ENCODE data around the gene PALD1.

Gene PALD1

GRCh38 chr10:70507966-70508365 is 29.4 kb downstream of the PALD1 start:
- no peak for DNase-seq

GRCh38 chr10:70508912-70509756 is 30.6 kb downstream of the PALD1 start:
- no peak for DNase-seq

- DNase-seq: no peak
These were observed 31.2 kb downstream of the PALD1 start for GRCh38 chr10:70509757-70510147.

- DNase-seq: no peak
These were observed 31.9 kb downstream of the PALD1 start for GRCh38 chr10:70510453-70510852.

- DNase-seq: no peak
These were observed 32.3 kb downstream of the PALD1 start for GRCh38 chr10:70510904-70511303.

GRCh38 chr10:70512149-70512639 is 33.6 kb downstream of the PALD1 start:
- DNase-seq: no peak

- DNase-seq: peak in 1 of 2 experiments; percentile 54
These were observed 35.3 kb downstream of the PALD1 start for GRCh38 chr10:70513848-70514309.

- DNase-seq: no peak
These were observed 36.0 kb downstream of the PALD1 start for GRCh38 chr10:70514591-70514990.

- no peak for DNase-seq
These were observed 36.6 kb downstream of the PALD1 start for GRCh38 chr10:70515035-70515667.

GRCh38 chr10:70518695-70519094 is 40.1 kb downstream of the PALD1 start:
- DNase-seq: no peak

- DNase-seq: no peak
These were observed 44.5 kb downstream of the PALD1 start for GRCh38 chr10:70523057-70523456.

- no peak for DNase-seq
These were observed 45.0 kb downstream of the PALD1 start for GRCh38 chr10:70523549-70523948.

GRCh38 chr10:70528314-70528713 is 49.7 kb downstream of the PALD1 start:
- DNase-seq: no peak

GRCh38 chr10:70528741-70529362 is 50.3 kb downstream of the PALD1 start:
- peak; percentile 26 to 68 for DNase-seq

GRCh38 chr10:70529848-70530247 is 51.3 kb downstream of the PALD1 start:
- DNase-seq: no peak

- DNase-seq: no peak
These were observed 51.7 kb downstream of the PALD1 start for GRCh38 chr10:70530315-70530714.

GRCh38 chr10:70532554-70533188 is 54.1 kb downstream of the PALD1 start:
- no peak for DNase-seq

GRCh38 chr10:70533189-70533558 is 54.6 kb downstream of the PALD1 start:
- DNase-seq: no peak

- DNase-seq: no peak
These were observed 55.7 kb downstream of the PALD1 start for GRCh38 chr10:70534281-70534680.

GRCh38 chr10:70535001-70535400 is 56.4 kb downstream of the PALD1 start:
- DNase-seq: no peak

GRCh38 chr10:70535451-70535850 is 56.9 kb downstream of the PALD1 start:
- no peak for DNase-seq

- no peak for DNase-seq
These were observed 57.8 kb downstream of the PALD1 start for GRCh38 chr10:70536196-70536861.

All from NCI-H526 (cell line).